HG03439 (cell line): Measurements from ENCODE around the gene PPM1F.
"Not testable (repeated sequence)": the region's sequence is repeated elsewhere in the genome, so short reads cannot be mapped to it uniquely, and the experiment has no call there.

ENCODE experiments used
- ATAC-seq: cut with Tn5 transposase; IDR thresholded peaks from one replicate; pipeline ENCODE4 v1.9.1; 2021; ENCODE audit warnings: mild to moderate bottlenecking, moderate library complexity; ENCODE audit not compliant: unreplicated experiment

The PPM1F gene

DNA sequence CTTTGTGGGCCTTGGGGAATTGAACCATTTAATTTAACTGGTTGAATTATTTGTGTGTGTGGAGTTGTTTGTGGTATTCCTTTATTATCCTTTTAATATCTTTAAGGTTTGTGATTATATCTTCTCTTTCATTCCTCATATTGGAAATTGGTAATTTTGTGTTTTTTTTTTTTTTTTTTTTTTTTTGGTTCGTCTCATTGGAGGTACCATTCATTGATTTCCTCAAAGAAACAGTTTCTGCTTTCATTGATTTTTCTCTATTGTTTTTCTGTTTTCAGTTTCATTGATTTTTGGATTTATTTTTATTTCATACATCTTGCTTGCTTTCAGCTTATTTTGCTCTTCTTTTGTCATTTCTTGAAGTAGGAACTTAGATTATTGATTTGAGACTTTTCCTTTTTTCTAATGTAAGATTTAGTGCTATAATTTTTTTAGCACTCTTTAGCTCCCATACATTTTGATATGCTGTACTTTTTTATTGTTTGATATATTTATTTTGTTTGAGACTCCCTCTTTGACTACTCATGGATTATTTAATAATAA lies 54.2 kb downstream of the PPM1F start:
- ATAC-seq: no peak

DNA sequence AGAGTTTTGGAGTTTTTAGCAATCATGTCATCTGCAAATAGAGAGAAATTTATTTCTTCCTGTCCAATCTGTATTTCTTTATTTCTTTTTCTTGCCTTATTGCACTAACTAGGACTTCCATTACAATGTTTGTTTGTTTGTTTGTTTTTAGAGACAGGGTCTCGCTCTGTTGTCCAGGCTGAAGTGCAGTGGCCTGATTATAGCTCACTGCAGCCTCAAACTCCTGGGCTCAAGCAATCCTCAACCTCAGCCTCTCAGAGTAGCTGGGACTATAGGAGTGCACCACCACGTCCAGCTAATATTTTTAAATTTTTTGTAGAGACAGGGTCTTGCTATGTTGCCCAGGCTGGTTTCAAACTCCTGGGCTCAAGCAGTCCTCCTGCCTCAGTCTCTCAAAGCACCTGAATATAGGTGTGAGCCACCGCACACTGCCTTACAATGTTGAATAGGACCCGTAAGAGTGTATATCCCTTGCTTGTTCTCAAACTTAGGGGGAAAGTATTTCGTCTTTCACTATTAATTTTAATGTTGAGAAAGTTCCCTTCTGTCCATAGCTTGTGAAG lies 55.6 kb downstream of the PPM1F start:
- no peak for ATAC-seq

DNA sequence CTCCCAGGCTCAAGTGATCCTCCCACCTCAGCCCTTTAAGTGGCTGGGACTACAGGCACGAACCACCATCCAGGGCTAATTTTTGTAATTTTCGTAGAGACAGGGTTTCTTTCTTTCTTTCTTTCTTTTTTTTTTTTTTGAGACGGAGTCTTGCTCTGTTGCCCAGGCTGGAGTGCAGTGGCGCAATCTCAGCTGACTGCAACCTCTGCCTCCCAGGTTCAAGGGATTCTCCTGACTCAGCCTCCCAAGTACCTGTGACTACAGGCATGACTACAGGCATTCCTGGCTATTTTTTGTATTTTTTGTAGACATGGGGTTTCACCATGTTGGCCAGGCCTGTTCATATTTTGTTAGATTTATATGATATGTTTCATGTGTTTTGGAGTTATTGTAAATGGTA lies 56.4 kb downstream of the PPM1F start:
- ATAC-seq: not testable (repeated sequence)

DNA sequence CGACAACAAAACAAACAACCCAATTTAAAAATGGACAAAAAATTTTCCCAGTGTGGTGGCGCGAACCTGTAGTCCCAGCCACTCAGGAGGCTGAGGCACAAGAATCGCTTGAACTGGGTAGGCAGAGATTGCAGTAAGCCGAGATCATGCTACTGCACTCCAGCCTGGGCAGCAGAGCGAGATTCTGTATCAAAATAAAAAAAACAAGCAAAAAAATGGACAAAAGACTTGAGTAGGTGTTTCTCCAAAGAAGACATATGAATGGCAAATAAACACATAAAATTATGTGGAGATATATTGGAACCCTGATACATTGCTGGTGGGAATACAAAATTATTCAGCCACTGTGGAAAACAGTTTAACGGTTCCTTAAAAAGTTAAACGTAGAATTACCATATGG lies 57.8 kb downstream of the PPM1F start:
- no peak for ATAC-seq

DNA sequence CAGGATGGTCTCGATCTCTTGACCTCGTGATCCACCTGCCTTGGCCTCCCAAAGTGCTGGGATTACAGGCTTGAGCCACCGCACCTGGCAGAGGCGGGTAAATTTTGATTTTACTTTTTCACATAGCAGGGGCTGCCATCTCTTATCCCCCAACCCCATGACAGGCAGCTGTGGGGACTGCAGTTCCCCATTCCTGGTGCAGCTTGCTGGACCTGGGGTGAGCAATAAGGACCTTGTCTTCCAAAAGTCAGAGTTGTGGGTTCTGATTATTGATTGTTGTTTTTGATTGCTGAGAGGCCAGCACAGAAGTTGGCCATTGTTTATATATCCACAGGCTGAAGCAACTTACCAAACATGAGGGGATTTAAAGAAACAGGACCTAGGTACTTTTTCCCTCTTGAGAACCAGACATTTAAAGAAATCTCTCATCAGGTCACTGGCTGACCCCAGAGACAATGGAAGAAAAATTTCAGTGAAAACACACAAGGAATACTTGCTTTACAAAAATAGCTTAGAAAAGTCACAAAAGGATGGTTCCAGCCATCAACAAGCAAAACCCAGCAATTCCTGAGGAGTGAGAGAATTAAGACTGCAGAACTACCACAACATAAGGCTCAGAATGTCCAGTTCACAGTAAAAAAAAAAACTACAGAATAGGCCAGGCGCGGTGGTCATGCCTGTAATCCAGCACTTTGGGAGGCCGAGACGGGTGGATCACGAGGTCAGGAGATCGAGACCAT lies 63.2 kb downstream of the PPM1F start:
- no peak for ATAC-seq

DNA sequence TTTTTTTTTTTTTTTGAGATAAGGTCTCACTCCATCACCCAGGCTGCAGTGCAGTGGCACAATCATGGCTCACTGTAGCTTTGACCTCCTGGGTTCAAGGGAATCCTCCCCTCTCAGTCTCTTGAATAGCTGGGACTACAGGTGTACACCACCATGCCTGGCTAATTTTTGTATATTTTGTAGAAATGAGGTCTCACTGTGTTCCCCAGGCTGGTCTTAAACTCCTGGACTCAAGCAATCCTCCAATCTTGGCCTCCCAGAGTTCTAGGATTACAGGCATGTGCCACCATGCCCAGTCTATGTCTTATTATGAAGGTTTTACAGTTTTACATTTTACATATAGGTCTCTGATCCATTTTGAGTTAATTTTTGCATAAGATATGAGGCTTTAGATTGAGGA lies 64.8 kb downstream of the PPM1F start:
- ATAC-seq: no peak

DNA sequence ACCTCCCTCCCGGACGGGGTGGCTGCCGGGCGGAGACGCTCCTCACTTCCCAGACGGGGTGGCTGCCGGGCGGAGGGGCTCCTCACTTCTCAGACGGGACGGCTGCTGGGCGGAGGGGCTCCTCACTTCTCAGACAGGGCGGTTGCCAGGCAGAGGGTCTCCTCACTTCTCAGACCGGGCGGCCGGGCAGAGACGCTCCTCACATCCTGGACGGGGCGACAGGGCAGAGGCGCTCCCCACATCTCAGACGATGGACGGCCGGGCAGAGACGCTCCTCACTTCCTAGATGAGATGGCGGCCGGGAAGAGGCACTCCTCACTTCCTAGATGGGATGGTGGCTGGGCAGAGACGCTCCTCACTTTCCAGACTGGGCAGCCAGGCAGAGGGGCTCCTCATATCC lies 68.7 kb downstream of the PPM1F start:
- ATAC-seq: not testable (repeated sequence)

DNA sequence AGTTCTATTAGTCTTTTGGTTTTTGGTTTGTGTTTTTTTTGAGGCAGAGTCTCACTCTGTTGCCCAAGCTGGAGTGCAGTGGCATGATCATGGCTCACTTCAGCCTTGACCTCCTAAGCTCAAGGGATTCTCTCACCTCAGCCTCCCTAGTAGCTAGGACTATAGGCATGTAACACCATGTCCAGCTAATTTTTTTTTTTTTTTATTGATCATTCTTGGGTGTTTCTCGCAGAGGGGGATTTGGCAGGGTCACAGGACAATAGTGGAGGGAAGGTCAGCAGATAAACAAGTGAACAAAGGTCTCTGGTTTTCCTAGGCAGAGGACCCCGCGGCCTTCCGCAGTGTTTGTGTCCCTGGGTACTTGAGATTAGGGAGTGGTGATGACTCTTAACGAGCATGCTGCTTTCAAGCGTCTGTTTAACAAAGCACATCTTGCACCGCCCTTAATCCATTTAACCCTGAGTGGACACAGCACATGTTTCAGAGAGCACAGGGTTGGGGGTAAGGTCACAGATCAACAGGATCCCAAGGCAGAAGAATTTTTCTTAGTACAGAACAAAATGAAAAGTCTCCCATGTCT lies 69.8 kb downstream of the PPM1F start:
- not testable (repeated sequence) for ATAC-seq

DNA sequence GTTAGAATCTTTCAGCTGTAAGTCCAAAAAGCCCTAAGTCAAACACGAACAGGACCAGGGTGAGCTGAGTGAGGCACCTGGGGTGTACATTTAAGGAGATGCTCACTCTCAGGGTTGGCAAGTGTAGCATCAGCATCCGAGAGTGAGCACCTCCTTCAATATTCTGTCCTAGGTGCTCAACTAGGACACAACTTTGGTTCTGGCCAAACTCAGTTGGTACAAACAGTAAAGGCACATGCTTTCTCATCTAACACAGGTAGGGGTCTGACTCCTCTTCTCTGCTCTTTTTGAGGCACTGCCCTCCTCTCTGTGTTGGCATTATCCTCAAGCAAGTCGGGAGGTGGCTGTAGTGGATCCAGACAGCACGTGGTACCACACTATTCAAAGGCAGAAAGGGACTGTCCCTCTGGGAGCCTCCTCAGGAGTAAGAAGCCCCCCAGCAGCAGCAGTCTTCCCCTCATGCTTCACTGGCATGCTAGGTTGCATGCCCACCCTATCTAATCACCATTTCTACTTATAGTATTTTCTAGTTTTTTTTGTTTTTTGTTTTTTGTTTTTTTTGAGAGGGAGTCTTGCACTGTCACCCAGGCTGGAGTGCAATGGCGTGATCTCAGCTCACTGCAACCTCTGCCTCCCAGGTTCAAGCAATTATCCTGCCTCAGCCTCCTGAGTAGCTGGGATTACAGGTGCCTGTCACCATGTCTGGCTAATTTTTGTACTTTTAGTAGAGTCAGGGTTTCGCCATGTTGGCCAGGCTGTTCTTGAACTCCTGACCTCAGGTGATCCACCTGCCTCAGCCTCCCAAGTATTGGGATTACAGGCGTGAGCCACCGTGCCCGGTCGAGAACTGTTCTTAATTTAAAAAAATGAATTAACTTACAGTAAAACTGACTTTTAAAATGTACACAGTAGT lies 70.6 kb downstream of the PPM1F start:
- ATAC-seq: no peak

DNA sequence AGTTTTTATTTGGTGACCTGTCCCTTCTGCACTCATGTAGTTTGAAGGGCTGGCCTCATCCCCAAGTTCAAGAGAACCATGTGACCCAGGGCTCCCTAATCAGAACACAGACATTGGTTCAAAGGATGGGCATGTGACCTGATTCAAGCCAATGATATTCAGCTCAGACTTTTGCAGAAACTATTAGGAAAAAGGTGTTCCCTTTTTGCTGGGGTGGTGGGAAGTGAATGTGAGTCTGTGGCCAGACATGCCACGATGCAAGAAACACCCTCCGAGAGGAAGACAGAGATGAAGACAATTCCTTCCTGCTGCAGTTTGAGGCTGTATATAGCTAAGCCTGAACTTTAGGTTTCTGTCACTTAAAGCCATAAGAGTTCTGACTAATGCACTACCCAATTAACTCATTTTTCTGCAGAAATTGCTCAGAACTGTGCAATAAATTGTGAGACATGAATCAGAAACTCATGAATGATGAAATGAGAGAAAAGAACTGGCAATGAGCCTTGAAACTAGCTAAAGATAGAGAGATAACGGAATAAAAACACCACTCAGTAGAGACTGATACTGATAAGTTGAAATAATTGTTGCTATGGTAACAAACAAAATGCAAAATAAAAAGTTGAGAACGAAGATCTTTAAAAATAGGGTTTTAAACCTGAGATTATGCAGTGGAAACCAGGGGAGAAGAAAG lies 76.0 kb downstream of the PPM1F start:
- ATAC-seq: no peak

DNA sequence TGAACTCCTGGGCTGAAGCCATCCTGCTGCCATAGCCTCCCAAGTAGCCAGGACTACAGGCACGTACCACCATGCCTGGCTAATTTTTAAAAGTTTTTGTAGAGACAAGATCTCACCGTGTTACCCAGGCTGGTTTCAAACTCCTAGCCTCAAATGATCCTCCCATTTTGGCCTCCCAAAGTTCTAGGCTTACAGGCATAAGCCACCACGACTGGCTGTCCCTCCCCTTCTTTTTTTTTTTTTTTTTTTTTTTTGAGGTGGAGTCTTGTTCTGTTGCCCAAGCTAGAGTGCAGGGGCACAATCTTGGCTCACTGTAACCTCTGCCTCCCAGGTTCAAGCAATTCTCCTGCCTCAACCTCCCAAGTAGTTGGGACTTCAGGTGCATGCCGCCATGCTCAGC lies 77.7 kb downstream of the PPM1F start:
- ATAC-seq: not testable (repeated sequence)

DNA sequence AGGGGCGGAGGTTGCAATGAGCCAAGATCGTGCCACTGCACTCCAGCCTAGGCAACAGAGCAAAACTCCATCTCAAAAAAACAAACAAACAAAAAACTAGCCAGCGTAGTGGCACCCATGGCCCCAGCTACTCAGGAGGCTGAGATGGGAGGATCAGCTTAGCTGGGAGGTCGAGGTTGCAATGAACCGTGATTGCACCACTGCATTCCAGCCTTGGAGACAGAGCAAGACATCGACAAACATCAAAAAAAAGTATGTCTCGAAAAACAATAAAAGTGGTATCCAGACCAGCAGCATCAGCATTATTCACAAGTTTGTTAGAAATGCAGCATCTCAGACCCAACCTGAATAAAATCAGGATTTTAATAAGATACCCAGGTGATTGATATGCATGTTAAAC lies 79.0 kb downstream of the PPM1F start:
- ATAC-seq: no peak

DNA sequence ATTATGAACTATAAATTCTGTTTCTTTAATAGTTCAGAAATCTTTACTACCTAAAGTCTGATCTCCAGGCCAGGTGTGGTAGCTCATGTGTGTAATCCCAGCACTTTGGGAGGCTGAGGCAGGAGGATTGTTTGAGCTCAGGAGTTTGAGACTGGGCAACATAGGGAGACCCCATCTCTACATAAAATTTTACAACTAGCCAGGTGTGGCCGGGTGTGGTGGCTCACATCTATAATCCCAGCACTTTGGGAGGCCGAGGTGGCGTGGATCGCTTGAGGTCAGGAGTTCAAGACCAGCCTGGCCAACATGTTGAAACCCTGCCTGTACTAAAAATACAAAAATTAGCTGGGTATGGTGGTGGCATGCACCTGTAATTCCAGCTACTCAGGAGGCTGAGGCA lies 79.9 kb downstream of the PPM1F start:
- ATAC-seq: not testable (repeated sequence)
